Osteoblast (primary cell): ENCODE results near the gene PARD3. TPM values are rescaled to one million over a fixed set of nuclear protein-coding genes. Genes with fewer than 3 reads are reported as not detected.

Source experiments
- DNase-seq: peaks from one replicate; pipeline ENCODE4 v3.0.0; 2011; ENCODE audit warnings: low spot score, mixed read lengths; ENCODE audit not compliant: insufficient read length; ENCODE audit errors: missing footprints
- H2AFZ ChIP-seq: 2 replicates; pipeline ENCODE4 v1.6.0; 2011; ENCODE audit warnings: mild to moderate bottlenecking, low read length
- H3K27ac ChIP-seq: 2 replicates; pipeline ENCODE4 v1.5.1; 2011; ENCODE audit warnings: mild to moderate bottlenecking, low read depth, low read length, moderate library complexity
- H3K27me3 ChIP-seq: 2 replicates; pipeline ENCODE4 v1.6.0; 2012; ENCODE audit warnings: mild to moderate bottlenecking, control low read depth, inconsistent platforms, low read length, moderate library complexity; ENCODE audit not compliant: insufficient read depth
- H3K36me3 ChIP-seq: 2 replicates; pipeline ENCODE4 v1.5.1; 2011; ENCODE audit warnings: mild to moderate bottlenecking, low read length, control low read depth, moderate library complexity; ENCODE audit not compliant: insufficient read depth
- H3K4me1 ChIP-seq: 2 replicates; pipeline ENCODE4 v1.5.1; 2011; ENCODE audit warnings: mild to moderate bottlenecking, low read length, control low read depth, moderate library complexity; ENCODE audit not compliant: insufficient read depth
- H3K4me2 ChIP-seq: 2 replicates; pipeline ENCODE4 v1.6.0; 2011; ENCODE audit warnings: mild to moderate bottlenecking, low read length; ENCODE audit not compliant: insufficient read depth
- H3K4me3 ChIP-seq: fragments of 200-600 bp; sonication (generic); 3 replicates; pipeline ENCODE4 v1.5.1; 2012; ENCODE audit warnings: mild to moderate bottlenecking, low read length, inconsistent platforms; ENCODE audit not compliant: insufficient read depth
- H3K79me2 ChIP-seq: 2 replicates; pipeline ENCODE4 v1.6.0; 2012; ENCODE audit warnings: mild to moderate bottlenecking, low read length, control low read depth, inconsistent platforms; ENCODE audit not compliant: insufficient read depth
- H3K9me3 ChIP-seq: 2 replicates; pipeline ENCODE4 v1.5.1; 2011; ENCODE audit warnings: low read depth, low read length, control low read depth
- H4K20me1 ChIP-seq: 2 replicates; pipeline ENCODE4 v1.6.0; 2012; ENCODE audit warnings: mild to moderate bottlenecking, low read length, control low read depth; ENCODE audit not compliant: insufficient read depth
- CTCF ChIP-seq: IDR thresholded peaks from 2 replicates; pipeline ENCODE4 v1.5.1; 2011; ENCODE audit warnings: mild to moderate bottlenecking, low read depth, low read length, moderate library complexity; ENCODE audit errors: extremely low read depth
- total RNA-seq: library from RNA; depleted of rRNA; stranded (reverse); fragments of >200 nt; gene quantifications from 2 replicates; pipeline ENCODE4 v1.2.3, GENCODE V29; 2012

The PARD3 gene
- total RNA-seq, 1 donor: 71.7 TPM

- H3K27me3 ChIP-seq: no peaks in the 10 kb centered on the region
- peaks cover 3% of the 10 kb centered on the region for H3K9me3 ChIP-seq
- no peak overlapping the region for H2AFZ ChIP-seq
- no peaks in the 10 kb centered on the region for H3K36me3 ChIP-seq
- no peak overlapping the region for H3K4me3 ChIP-seq
- no peak overlapping the region for H3K4me2 ChIP-seq
- no peaks in the 10 kb centered on the region for H4K20me1 ChIP-seq
- no peak overlapping the region for H3K27ac ChIP-seq
- peaks cover 14% of the 10 kb centered on the region for H3K4me1 ChIP-seq
- no peaks in the 10 kb centered on the region for H3K79me2 ChIP-seq
- no peak for DNase-seq
- TF ChIP-seq CTCF: no peak
These were observed 716.1 kb downstream of the PARD3 start for GRCh38 chr10:34098821-34099567.

- Histone ChIP-seq H2AFZ (no peak overlapping the region), H4K20me1 (no peaks in the 10 kb centered on the region), H3K36me3 (no peaks in the 10 kb centered on the region), H3K27me3 (no peaks in the 10 kb centered on the region), H3K27ac (no peak overlapping the region), H3K79me2 (no peaks in the 10 kb centered on the region), H3K4me1 (peaks cover 14% of the 10 kb centered on the region), H3K9me3 (peaks cover 3% of the 10 kb centered on the region), H3K4me3 (no peak overlapping the region), H3K4me2 (no peak overlapping the region)
- DNase-seq: no peak
- TF ChIP-seq CTCF: no peak
These were observed 717.4 kb downstream of the PARD3 start for GRCh38 chr10:34097682-34098081.

GRCh38 chr10:34094961-34095360, 720.1 kb downstream of the PARD3 start:
- no peak overlapping the region for H3K4me3 ChIP-seq
- H2AFZ ChIP-seq: no peak overlapping the region
- TF ChIP-seq CTCF: no peak
- no peak overlapping the region for H3K4me2 ChIP-seq
- H3K4me1 ChIP-seq: no peaks in the 10 kb centered on the region
- no peaks in the 10 kb centered on the region for H3K79me2 ChIP-seq
- no peaks in the 10 kb centered on the region for H3K27me3 ChIP-seq
- peaks cover 3% of the 10 kb centered on the region for H3K9me3 ChIP-seq
- H3K27ac ChIP-seq: no peak overlapping the region
- no peak for DNase-seq
- no peaks in the 10 kb centered on the region for H4K20me1 ChIP-seq
- H3K36me3 ChIP-seq: no peaks in the 10 kb centered on the region

- no peak overlapping the region for H3K4me2 ChIP-seq
- H3K4me1 ChIP-seq: no peaks in the 10 kb centered on the region
- H4K20me1 ChIP-seq: no peaks in the 10 kb centered on the region
- H3K27me3 ChIP-seq: peaks cover 2% of the 10 kb centered on the region
- H3K4me3 ChIP-seq: no peak overlapping the region
- H3K27ac ChIP-seq: no peak overlapping the region
- H3K36me3 ChIP-seq: no peaks in the 10 kb centered on the region
- no peak for TF ChIP-seq CTCF
- no peaks in the 10 kb centered on the region for H3K79me2 ChIP-seq
- no peak overlapping the region for H2AFZ ChIP-seq
- no peak for DNase-seq
- H3K9me3 ChIP-seq: peaks cover 3% of the 10 kb centered on the region
These were observed 720.9 kb downstream of the PARD3 start for GRCh38 chr10:34094146-34094696.
